ENCODE measurements around the gene METTL6.

GRCh38 chr3:15476378-15476777, 49.0 kb upstream of the METTL6 start:
- TF ChIP-seq POLR2AphosphoS5 (IDR thresholded peaks at IDR 0.05; ENCODE audit: low read depth, low read length) (no peak), POLR2A (IDR thresholded peaks at IDR 0.05; ENCODE audit: low read depth, low read length) (no peak), TAF1 (IDR thresholded peaks at IDR 0.05; ENCODE audit: borderline replicate concordance, low read depth, low read length) (no peak)
